Amniotic stem cell (primary cell): Measurements from ENCODE around the gene EIF1AY.
"Not testable (repeated sequence)": the region's sequence is repeated elsewhere in the genome, so short reads cannot be mapped to it uniquely, and the experiment has no call there.

Experiments
- DNase-seq: peaks from one replicate; lab custom pipeline; 2025; lab: John Stamatoyannopoulos, UW

EIF1AY gene

GRCh38 chrY:20575531-20576121 lies at the start of gene EIF1AY:
Gene EIF1AY (plus strand): TSS chrY:20575776. CDS start chrY:20575872, 96 bp downstream.
- no peak for DNase-seq

- DNase-seq, result no peak
Measured at GRCh38 chrY:20528435-20528834, 47.1 kb upstream of the EIF1AY start.

- no peak for DNase-seq
Measured at GRCh38 chrY:20538186-20538585, 37.4 kb upstream of the EIF1AY start.

GRCh38 chrY:20538933-20539332 lies 36.6 kb upstream of the EIF1AY start:
- DNase-seq, result no peak

GRCh38 chrY:20544451-20544960 lies 31.1 kb upstream of the EIF1AY start:
- no peak for DNase-seq

GRCh38 chrY:20546071-20546470 lies 29.5 kb upstream of the EIF1AY start:
- DNase-seq, result no peak

GRCh38 chrY:20549289-20549688 lies 26.3 kb upstream of the EIF1AY start:
- no peak for DNase-seq

GRCh38 chrY:20551840-20552239 lies 23.7 kb upstream of the EIF1AY start:
- DNase-seq, result no peak

- DNase-seq, result not testable (repeated sequence)
Measured at GRCh38 chrY:20552764-20553323, 22.7 kb upstream of the EIF1AY start.

- no peak for DNase-seq
Measured at GRCh38 chrY:20555820-20556219, 19.8 kb upstream of the EIF1AY start.

GRCh38 chrY:20558677-20559076 lies 16.9 kb upstream of the EIF1AY start:
- DNase-seq, result no peak

- DNase-seq, result no peak
Measured at GRCh38 chrY:20559873-20560512, 15.6 kb upstream of the EIF1AY start.

GRCh38 chrY:20571306-20571705 lies 4.3 kb upstream of the EIF1AY start:
- DNase-seq, result no peak

- no peak for DNase-seq
Measured at GRCh38 chrY:20576506-20576905, 930 bp downstream of the EIF1AY start.

GRCh38 chrY:20578206-20578605 lies 2.6 kb downstream of the EIF1AY start:
- no peak for DNase-seq

GRCh38 chrY:20581687-20582086 lies 6.1 kb downstream of the EIF1AY start:
- DNase-seq, result no peak

GRCh38 chrY:20586161-20586560 lies 10.6 kb downstream of the EIF1AY start:
- no peak for DNase-seq
